IPS-18c (cell line): ENCODE data around the gene EEF1AKMT3.

Experiments
- H3K4me3 ChIP-seq: 2 replicates; pipeline ENCODE4 v1.7.0; 2013; ENCODE audit warnings: low read depth, mild to moderate bottlenecking, low read length, moderate library complexity; ENCODE audit not compliant: insufficient read depth
- H3K9me3 ChIP-seq: one replicate; pipeline ENCODE4 v1.6.1; 2013; ENCODE audit warnings: mild to moderate bottlenecking, low read length, moderate library complexity; ENCODE audit not compliant: control insufficient read depth, insufficient read depth

EEF1AKMT3 gene

GRCh38 chr12:57757771-57758170 is 14.6 kb upstream of the EEF1AKMT3 start:
- H3K9me3 ChIP-seq, result no peaks in the 10 kb centered on the region
- no peak overlapping the region for H3K4me3 ChIP-seq

GRCh38 chr12:57758552-57759359 is 13.7 kb upstream of the EEF1AKMT3 start:
- no peak overlapping the region for H3K4me3 ChIP-seq

GRCh38 chr12:57759360-57759980 is 12.9 kb upstream of the EEF1AKMT3 start:
- H3K4me3 ChIP-seq, result no peak overlapping the region
- no peaks in the 10 kb centered on the region for H3K9me3 ChIP-seq

More at GRCh38 chr12:57758552-57759359, 13.7 kb upstream of the EEF1AKMT3 start:
- no peaks in the 10 kb centered on the region for H3K9me3 ChIP-seq

DNA sequence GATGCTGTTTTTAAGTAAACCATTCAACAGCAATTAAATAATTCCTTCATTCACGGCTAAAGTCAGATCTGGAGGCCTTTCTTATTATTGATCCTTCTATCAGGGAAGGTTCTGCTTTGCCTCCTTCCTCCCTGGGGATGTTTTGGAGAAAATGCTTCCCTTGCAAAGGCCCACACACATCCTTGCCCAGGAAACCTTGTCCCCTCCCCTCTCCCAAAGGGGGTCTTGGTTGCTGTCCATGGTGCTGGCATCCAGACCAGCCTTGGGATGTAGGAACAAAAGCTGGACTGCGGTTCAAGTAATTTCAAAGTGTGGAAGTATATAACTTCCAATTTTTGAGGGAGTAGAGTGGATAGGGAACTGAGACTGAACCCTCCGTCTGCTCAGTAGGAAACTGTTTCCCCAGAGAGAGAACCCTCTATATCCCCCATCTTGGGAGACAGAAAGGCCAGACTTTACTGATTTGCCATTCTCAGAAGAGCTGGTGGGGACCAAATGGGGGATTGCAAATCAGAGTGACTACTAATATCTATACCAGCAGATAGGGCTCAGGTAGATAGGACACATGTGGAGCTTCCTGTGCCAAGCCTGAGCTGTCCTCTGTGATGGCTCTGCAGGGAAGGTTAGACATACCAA is 11.9 kb upstream of the EEF1AKMT3 start:
- H3K4me3 ChIP-seq, result no peak overlapping the region
- H3K9me3 ChIP-seq, result no peaks in the 10 kb centered on the region

DNA sequence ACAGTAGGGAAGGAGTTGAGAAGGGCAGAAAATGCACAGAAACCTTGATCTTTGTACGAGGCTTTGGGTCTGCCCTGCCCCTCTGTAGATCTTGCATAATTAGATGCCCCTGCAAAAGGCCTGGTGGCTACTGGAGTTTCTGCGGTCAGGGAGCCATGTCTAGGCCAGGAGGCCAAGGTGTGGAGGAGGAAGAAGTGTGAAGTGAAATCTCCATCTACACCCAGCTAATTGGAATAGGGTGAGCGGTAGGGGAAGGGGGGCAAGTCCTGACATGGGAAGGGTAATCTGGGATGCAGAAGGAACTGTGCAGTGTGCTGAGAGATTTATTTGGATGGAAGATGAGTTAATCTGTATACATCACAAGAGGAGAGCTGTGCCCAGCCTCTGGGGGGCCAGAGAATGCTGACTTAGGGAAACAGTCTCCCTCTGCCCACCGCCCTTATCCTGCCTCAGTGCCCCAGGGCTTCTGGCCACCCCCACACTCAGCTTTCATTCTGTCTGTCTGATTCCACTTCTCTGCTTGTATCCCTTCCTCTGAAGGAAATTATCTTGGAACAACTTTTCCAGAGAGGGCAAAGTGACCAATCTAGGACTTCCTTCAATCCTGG is 10.9 kb upstream of the EEF1AKMT3 start:
- Histone ChIP-seq H3K9me3 (no peaks in the 10 kb centered on the region), H3K4me3 (no peak overlapping the region)

- Histone ChIP-seq H3K4me3 (no peak overlapping the region), H3K9me3 (no peaks in the 10 kb centered on the region)
Measured at GRCh38 chr12:57762463-57762862, 10.0 kb upstream of the EEF1AKMT3 start.

DNA sequence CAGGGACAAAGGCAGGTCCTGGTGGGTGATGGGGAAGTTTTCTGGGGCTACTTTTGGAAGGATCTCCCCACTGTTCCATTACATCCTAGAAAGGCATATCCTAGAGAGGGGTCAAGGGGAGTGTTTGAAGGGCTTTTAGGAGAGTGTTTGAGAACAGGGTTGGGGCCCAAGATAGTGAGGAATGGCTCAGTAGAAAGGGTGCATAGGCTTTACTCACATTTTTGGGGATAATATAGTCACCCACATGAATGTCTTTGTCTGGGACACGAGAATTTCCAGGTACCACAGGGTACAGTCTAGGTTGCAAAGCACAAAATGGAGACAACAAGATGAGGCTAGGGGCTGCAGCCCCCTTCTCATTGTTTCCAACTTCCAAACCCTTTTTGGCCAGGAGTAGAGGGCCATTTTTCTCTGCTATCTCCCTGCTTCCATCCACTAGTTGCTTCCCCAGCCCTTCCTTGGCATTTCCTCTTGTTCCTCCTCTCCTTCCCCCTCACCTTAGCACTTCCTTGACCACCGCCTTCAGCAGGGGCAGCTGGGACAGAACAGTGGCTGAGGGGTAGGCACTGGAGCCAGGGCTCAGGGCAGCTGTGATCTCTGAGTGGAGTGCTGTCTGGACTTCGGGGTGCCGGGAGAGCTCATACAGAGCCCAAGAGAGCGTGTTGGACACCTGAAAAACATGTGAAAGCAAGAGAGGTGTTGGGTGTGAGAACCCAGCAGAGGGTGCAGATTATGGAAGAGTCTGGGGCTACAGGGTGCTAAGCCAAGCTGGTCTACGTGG is 8.3 kb upstream of the EEF1AKMT3 start:
- peak overlapping the region; percentile 47; the same call in 1 of the 2 replicates for H3K4me3 ChIP-seq
- no peaks in the 10 kb centered on the region for H3K9me3 ChIP-seq

GRCh38 chr12:57764662-57765002 is 7.8 kb upstream of the EEF1AKMT3 start:
- H3K4me3 ChIP-seq, result peak overlapping the region; percentile 47
- H3K9me3 ChIP-seq, result no peaks in the 10 kb centered on the region

- peak overlapping the region; percentile 47 for H3K4me3 ChIP-seq
- H3K9me3 ChIP-seq, result no peaks in the 10 kb centered on the region
Measured at GRCh38 chr12:57765003-57765697, 7.3 kb upstream of the EEF1AKMT3 start.

GRCh38 chr12:57765698-57766463 is 6.5 kb upstream of the EEF1AKMT3 start:
- peak overlapping the region; percentile 47 for H3K4me3 ChIP-seq
- H3K9me3 ChIP-seq, result no peaks in the 10 kb centered on the region

DNA sequence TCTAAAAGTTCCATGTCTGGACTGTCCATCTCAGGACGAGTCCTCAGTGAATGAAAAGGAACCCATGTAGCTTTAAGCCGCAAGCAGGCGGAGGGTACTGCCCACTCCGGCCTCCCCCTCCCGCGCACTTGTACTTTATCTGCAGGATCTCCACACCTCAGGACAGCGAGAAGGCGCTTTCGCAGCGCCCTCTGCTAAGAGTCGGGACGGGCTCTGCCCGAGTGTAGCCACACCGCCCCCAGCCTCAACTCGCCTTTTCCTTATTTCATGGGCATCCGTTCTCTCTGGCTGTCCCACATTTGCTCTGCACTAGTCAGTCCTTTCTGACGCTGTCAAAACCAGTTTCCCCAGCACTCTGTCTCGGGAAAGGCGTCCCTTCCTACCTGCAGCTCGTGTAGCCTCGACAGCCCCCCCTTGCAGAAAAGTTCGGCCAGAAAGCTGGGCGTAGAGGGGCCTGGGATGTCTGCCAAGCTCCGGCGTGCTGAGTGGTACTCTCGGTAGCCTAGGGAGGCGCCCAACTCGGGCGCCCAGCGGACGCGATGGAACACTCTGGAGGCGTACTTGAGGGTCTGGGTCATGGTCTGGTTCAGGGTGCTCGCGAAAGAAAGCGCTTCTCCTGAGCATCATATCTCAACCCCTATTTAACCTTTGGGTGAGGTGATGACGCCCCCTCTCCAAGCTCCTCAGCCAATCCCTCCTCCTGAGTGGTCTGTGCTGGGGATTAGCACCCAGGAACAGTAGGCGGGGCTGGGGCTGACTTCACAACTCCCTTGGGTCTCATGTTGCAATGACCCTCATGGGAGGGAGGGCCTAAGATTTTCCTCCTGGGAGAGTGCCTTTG is 5.7 kb upstream of the EEF1AKMT3 start, which contains the start of gene CYP27B1:
Gene CYP27B1 (minus strand): TSS at position 615 of the 841 bp plus-strand sequence. CDS start 37 bp downstream, at position 578.
- no peaks in the 10 kb centered on the region for H3K9me3 ChIP-seq
- peak within 1 kb of the TSS; percentile 47 for H3K4me3 ChIP-seq

- Histone ChIP-seq H3K9me3 (no peaks in the 10 kb centered on the region), H3K4me3 (peak overlapping the region; percentile 47; the same call in 1 of the 2 replicates)
Measured at GRCh38 chr12:57767305-57767698, 5.1 kb upstream of the EEF1AKMT3 start.

DNA sequence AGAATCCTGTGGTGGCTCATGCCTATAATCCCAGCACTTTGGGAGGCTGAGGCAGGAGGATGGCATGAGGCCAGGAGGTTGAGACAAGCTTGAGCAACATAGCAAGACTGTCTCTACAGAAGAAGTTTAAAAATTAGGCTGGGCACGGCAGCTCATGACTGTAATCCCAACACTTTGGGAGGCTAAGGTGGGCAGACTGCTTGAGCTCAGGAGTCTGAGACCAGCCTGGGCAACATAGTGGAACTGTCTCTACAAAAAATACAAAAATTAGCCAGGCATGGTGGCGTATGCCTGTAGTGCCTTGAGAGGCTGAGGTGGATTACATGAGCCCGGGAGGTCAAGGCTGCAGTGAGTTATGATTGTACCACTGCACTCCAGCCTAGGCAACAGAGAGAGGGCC is 4.5 kb upstream of the EEF1AKMT3 start:
- H3K9me3 ChIP-seq, result no peaks in the 10 kb centered on the region
- no peak overlapping the region for H3K4me3 ChIP-seq

- H3K9me3 ChIP-seq, result no peaks in the 10 kb centered on the region
- no peak overlapping the region for H3K4me3 ChIP-seq
Measured at GRCh38 chr12:57769594-57769993, 2.8 kb upstream of the EEF1AKMT3 start.

DNA sequence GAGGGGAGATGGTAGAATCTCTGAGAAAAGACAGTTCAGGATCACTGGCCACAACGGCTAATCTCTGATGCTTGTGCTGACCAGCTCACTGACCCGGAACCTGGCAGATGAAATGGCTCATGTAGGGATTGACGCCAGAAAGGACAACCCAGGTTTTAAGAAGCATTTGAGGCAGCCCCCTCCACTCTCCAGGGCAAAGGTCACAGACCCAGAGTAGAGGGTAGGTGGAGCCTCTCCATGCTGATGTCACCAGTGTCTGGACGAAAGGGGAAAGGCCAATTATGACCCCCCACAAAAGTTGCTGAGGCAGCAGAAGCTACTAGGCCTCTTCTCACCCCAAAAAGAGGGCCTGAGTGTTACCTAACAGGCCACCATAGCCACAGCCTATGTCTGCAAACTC is 1.7 kb upstream of the EEF1AKMT3 start:
- no peaks in the 10 kb centered on the region for H3K9me3 ChIP-seq
- no peak overlapping the region for H3K4me3 ChIP-seq
